A549 (cell line): ENCODE results near the gene CCR1. TPM values are rescaled to one million over a fixed set of nuclear protein-coding genes. Genes with fewer than 3 reads are reported as not detected.

Experiments
- ATAC-seq, 2 experiments: fragments of 200-7000 bp in 1 of 2; fragments of >200 bp in 1 of 2; cut with Nextera tagmentation in 1 of 2; cut with Tn5 transposase in 1 of 2; 3 replicates each; pipeline versions ENCODE4 v1.8.0 to v1.9.1; 2018 to 2020; ENCODE audit warnings: mild to moderate bottlenecking in 1 of 2, moderate library complexity in 1 of 2
- CTCF ChIA-PET: fragments of 300-600 bp; sonication (Branson Sonifier 250); formaldehyde crosslinking; extraction: SDS; loops from one replicate; lab custom pipeline; 2021; ENCODE audit warnings: antibody characterized with exemption, inconsistent platforms; lab: Yijun Ruan, JAX
- POLR2A ChIA-PET: fragments of 350-600 bp; formaldehyde crosslinking; extraction: SDS; loops from one replicate; lab custom pipeline; 2021; ENCODE audit warnings: antibody characterized with exemption, inconsistent platforms; lab: Yijun Ruan, JAX
- DNase-seq, 2 experiments: peaks; one replicate each; pipeline versions ENCODE4 v3.0.0 to v3.0.0-alpha.2; 2011 to 2016; ENCODE audit warnings: low read depth in 1 of 2, low spot score in 1 of 2
- FAIRE-seq: peaks from 2 replicates; lab custom pipeline; 2011; peaks lifted over from hg19 to GRCh38; lab: Jason Lieb, UNC
- H3K27ac ChIP-seq, 2 experiments: fragments of >200 bp; sonication (Bioruptor Twin); formaldehyde crosslinking; 3 replicates each; pipeline ENCODE4 v1.5.1; 2016 to 2017
- H3K4me1 ChIP-seq: fragments of >200 bp; sonication (Bioruptor Twin); formaldehyde crosslinking; 3 replicates; pipeline ENCODE4 v1.6.1; 2016
- H3K4me2 ChIP-seq: fragments of >200 bp; sonication (Bioruptor Twin); formaldehyde crosslinking; 3 replicates; pipeline ENCODE4 v1.6.1; 2016
- H3K4me3 ChIP-seq: fragments of >200 bp; sonication (Bioruptor Twin); formaldehyde crosslinking; 3 replicates; pipeline ENCODE4 v1.5.1; 2016
- H3K9me3 ChIP-seq: fragments of >200 bp; sonication (Bioruptor Twin); formaldehyde crosslinking; 3 replicates; pipeline ENCODE4 v1.6.1; 2016
- BHLHE40 ChIP-seq: IDR thresholded peaks from 2 replicates; pipeline ENCODE4 v1.6.1; 2012; ENCODE audit warnings: low read depth, low read length, inconsistent platforms
- ESRRA ChIP-seq: fragments of 150-350 bp; IDR thresholded peaks from 2 replicates; pipeline ENCODE4 v1.6.1; 2014; ENCODE audit warnings: mild to moderate bottlenecking, low read length, borderline replicate concordance
- GATA3 ChIP-seq: IDR thresholded peaks from 2 replicates; pipeline ENCODE4 v1.6.1; 2012; ENCODE audit warnings: borderline replicate concordance
- HEYL ChIP-seq: fragments of 250-450 bp; sonication (Bioruptor Pico); IDR thresholded peaks from 2 replicates; pipeline ENCODE4 v1.8.0; 2021; ENCODE audit warnings: mild to moderate bottlenecking, moderate library complexity
- HOXB13 ChIP-seq: fragments of 250-450 bp; sonication (Bioruptor Pico); IDR thresholded peaks from 2 replicates; pipeline ENCODE4 v1.5.0; 2020; ENCODE audit warnings: low read depth, mild to moderate bottlenecking, moderate library complexity
- JUN ChIP-seq, 2 experiments: fragments of >200 bp; sonication (Bioruptor Twin); formaldehyde crosslinking; IDR thresholded peaks; 2 replicates in 1 of 2; 3 replicates in 1 of 2; pipeline ENCODE4 v1.6.1; 2016 to 2017
- KDM5A ChIP-seq: fragments of 200-600 bp; sonication (generic); IDR thresholded peaks from 2 replicates; pipeline ENCODE4 v1.6.1; 2016; ENCODE audit warnings: antibody characterized with exemption, mild to moderate bottlenecking
- MAZ ChIP-seq: fragments of 150-350 bp; IDR thresholded peaks from 2 replicates; pipeline ENCODE4 v1.6.1; 2014; ENCODE audit warnings: antibody characterized with exemption, low read depth, low read length, borderline replicate concordance
- MYC ChIP-seq: IDR thresholded peaks from 2 replicates; pipeline ENCODE4 v1.6.1; 2012; ENCODE audit warnings: mild to moderate bottlenecking, inconsistent platforms, low read length, improper control_type of control experiment, borderline replicate concordance
- NFE2L2 ChIP-seq: fragments of 150-350 bp; conservative IDR thresholded peaks from 2 replicates; pipeline ENCODE4 v1.6.1; 2014; ENCODE audit warnings: low read length
- NPAS2 ChIP-seq: fragments of 250-450 bp; sonication (Bioruptor Pico); IDR thresholded peaks from 2 replicates; pipeline ENCODE4 v1.8.0; 2022; ENCODE audit warnings: mild to moderate bottlenecking, moderate library complexity, borderline replicate concordance
- RAD21 ChIP-seq, 2 experiments: fragments of >200 bp in 1 of 2; sonication (Bioruptor Twin) in 1 of 2; formaldehyde crosslinking in 1 of 2; IDR thresholded peaks in 1 of 2; conservative IDR thresholded peaks in 1 of 2; 2 replicates in 1 of 2; 3 replicates in 1 of 2; pipeline ENCODE4 v1.6.1; 2012 to 2018; ENCODE audit warnings: inconsistent platforms in 1 of 2
- RNF2 ChIP-seq: fragments of 200-600 bp; sonication (generic); IDR thresholded peaks from 2 replicates; pipeline ENCODE4 v1.6.1; 2016; ENCODE audit warnings: low read depth, mild to moderate bottlenecking, antibody characterized with exemption, moderate library complexity, borderline replicate concordance
- SMC3 ChIP-seq: fragments of >200 bp; sonication (Bioruptor Twin); formaldehyde crosslinking; IDR thresholded peaks from 3 replicates; pipeline ENCODE4 v1.6.1; 2018; ENCODE audit warnings: inconsistent platforms
- SREBF2 ChIP-seq: fragments of 450-650 bp; IDR thresholded peaks from 2 replicates; pipeline ENCODE4 v1.6.1; 2014; ENCODE audit warnings: mild to moderate bottlenecking, moderate library complexity
- ZNF302 ChIP-seq: fragments of 250-450 bp; sonication (Bioruptor Pico); IDR thresholded peaks from 2 replicates; pipeline ENCODE4 v1.9.0; 2021; ENCODE audit warnings: inconsistent platforms, mild to moderate bottlenecking, moderate library complexity
- WGBS: methylation state at CpG from one replicate; pipeline ENCODE4 v1.1.6; 2017; ENCODE audit errors: missing lambda C conversion rate; 5-methylcytosine and 5-hydroxymethylcytosine counted together
- polyA plus RNA-seq, 4 experiments: library from polyadenylated mRNA; depleted of rRNA in 3 of 4; stranded (reverse); fragments of >200 nt; fragmentation: RNase III in 1 of 4; extraction: RNeasy Plus Mini Kit Qiagen cat#74134 plus additional on column Dnase treatment in 1 of 4; gene quantifications; 2 replicates in 3 of 4; 3 replicates in 1 of 4; pipeline ENCODE4 v1.2.3, GENCODE V29; 2011 to 2017
- TF ChIP-seq, protein P1 (sequence below): fragments of >200 bp; sonication (Bioruptor Twin); formaldehyde crosslinking; IDR thresholded peaks from 3 replicates; pipeline ENCODE4 v1.5.1; 2016
- TF ChIP-seq, protein P2 (sequence below): fragments of 200-600 bp; sonication (generic); IDR thresholded peaks from 2 replicates; pipeline ENCODE4 v1.6.1; 2016; ENCODE audit warnings: antibody characterized with exemption, mild to moderate bottlenecking, moderate library complexity
- TF ChIP-seq, protein P3 (sequence below): fragments of 250-450 bp; sonication (Bioruptor Pico); IDR thresholded peaks from 2 replicates; pipeline ENCODE4 v1.5.0; 2021; ENCODE audit warnings: mild to moderate bottlenecking, moderate library complexity, borderline replicate concordance
- TF ChIP-seq, protein P4 (sequence below): fragments of 450-650 bp; IDR thresholded peaks from 2 replicates; pipeline ENCODE4 v1.6.1; 2014; ENCODE audit warnings: antibody characterized with exemption
- TF ChIP-seq, protein P5 (sequence below): fragments of >200 bp; sonication (Bioruptor Twin); formaldehyde crosslinking; IDR thresholded peaks from 2 replicates; pipeline ENCODE4 v1.6.1; 2016

Gene CCR1
- polyA plus RNA-seq, 2 of the 4 experiments (the other 2 are of a cell fraction) = 0.03 TPM; not detected in 1

DNA sequence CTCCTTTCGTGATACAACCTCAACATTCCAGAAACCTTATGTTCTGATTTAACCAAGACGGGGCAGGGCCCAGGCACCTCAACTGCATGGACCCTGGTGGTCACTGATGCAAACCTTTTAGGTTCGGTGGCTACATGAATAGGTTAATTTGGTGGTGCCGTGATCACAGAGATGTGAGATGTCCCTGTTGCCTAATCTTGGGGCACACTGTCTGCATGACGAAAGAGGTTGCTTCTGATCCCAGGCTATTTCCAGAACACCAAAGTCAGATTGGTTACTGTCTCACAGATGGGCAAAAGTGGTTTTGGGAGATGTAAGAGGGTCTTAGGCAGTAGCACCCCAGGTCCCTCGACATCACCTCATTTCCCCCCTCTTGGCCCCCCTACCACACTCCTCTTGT lies 4.0 kb upstream of the CCR1 start (continued):
- TF ChIP-seq, protein P1, sequence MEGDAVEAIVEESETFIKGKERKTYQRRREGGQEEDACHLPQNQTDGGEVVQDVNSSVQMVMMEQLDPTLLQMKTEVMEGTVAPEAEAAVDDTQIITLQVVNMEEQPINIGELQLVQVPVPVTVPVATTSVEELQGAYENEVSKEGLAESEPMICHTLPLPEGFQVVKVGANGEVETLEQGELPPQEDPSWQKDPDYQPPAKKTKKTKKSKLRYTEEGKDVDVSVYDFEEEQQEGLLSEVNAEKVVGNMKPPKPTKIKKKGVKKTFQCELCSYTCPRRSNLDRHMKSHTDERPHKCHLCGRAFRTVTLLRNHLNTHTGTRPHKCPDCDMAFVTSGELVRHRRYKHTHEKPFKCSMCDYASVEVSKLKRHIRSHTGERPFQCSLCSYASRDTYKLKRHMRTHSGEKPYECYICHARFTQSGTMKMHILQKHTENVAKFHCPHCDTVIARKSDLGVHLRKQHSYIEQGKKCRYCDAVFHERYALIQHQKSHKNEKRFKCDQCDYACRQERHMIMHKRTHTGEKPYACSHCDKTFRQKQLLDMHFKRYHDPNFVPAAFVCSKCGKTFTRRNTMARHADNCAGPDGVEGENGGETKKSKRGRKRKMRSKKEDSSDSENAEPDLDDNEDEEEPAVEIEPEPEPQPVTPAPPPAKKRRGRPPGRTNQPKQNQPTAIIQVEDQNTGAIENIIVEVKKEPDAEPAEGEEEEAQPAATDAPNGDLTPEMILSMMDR = no peak
- no peak for TF ChIP-seq GATA3
- no peak for TF ChIP-seq MYC
- TF ChIP-seq MAZ = no peak
- TF ChIP-seq, protein P2, sequence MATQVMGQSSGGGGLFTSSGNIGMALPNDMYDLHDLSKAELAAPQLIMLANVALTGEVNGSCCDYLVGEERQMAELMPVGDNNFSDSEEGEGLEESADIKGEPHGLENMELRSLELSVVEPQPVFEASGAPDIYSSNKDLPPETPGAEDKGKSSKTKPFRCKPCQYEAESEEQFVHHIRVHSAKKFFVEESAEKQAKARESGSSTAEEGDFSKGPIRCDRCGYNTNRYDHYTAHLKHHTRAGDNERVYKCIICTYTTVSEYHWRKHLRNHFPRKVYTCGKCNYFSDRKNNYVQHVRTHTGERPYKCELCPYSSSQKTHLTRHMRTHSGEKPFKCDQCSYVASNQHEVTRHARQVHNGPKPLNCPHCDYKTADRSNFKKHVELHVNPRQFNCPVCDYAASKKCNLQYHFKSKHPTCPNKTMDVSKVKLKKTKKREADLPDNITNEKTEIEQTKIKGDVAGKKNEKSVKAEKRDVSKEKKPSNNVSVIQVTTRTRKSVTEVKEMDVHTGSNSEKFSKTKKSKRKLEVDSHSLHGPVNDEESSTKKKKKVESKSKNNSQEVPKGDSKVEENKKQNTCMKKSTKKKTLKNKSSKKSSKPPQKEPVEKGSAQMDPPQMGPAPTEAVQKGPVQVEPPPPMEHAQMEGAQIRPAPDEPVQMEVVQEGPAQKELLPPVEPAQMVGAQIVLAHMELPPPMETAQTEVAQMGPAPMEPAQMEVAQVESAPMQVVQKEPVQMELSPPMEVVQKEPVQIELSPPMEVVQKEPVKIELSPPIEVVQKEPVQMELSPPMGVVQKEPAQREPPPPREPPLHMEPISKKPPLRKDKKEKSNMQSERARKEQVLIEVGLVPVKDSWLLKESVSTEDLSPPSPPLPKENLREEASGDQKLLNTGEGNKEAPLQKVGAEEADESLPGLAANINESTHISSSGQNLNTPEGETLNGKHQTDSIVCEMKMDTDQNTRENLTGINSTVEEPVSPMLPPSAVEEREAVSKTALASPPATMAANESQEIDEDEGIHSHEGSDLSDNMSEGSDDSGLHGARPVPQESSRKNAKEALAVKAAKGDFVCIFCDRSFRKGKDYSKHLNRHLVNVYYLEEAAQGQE = no peak
- TF ChIP-seq, protein P3, sequence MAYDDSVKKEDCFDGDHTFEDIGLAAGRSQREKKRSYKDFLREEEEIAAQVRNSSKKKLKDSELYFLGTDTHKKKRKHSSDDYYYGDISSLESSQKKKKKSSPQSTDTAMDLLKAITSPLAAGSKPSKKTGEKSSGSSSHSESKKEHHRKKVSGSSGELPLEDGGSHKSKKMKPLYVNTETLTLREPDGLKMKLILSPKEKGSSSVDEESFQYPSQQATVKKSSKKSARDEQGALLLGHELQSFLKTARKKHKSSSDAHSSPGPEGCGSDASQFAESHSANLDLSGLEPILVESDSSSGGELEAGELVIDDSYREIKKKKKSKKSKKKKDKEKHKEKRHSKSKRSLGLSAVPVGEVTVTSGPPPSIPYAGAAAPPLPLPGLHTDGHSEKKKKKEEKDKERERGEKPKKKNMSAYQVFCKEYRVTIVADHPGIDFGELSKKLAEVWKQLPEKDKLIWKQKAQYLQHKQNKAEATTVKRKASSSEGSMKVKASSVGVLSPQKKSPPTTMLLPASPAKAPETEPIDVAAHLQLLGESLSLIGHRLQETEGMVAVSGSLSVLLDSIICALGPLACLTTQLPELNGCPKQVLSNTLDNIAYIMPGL (CRISPR knock-in tag) = no peak
- no peak for TF ChIP-seq JUN (IDR thresholded peaks at IDR 0.05)

DNA sequence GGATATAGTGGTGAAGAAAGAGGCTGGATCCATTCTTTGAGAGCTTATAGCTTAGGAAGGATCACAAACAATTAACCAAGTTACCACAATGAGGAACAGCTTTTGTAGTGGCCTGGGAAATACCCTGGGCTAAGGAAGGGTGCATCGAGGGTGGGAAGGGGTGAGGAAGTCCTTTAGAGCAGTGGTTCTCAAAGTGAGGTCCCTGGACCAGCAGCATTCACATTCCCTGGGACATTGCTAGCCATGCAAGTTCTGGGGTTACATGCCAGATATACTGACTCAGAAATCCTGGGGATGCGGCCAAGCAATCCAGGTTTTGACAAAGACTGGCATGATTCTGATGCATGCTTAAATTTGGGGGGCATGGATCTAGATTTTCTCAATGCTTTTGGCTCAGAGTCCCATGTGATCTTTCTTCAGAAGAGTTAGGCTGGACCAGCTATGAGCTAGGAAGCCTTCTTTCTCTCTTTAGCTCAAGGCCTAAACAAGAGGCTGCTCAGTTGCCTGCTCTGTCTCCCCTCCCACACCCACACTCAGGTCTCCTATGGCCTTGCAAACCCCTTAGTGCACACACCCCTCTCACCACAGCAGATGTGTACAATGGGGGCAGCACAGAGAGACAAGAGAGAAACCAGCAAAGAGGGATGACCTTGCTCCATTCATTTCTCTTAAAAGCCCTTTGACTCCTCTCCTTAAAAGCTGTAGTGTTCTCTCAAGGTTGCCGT lies 1.8 kb upstream of the CCR1 start:
- Histone ChIP-seq H3K9me3 (no peaks in the 10 kb centered on the region), H3K4me1 (no peaks in the 10 kb centered on the region), H3K4me2 (no peak overlapping the region), H3K4me3 (no peak overlapping the region), H3K27ac (no peak overlapping the region)
- no peak for TF ChIP-seq SMC3
- TF ChIP-seq KDM5A = no peak
- TF ChIP-seq HOXB13 (CRISPR knock-in tag) = no peak
- TF ChIP-seq BHLHE40 = no peak
- TF ChIP-seq, protein P4, sequence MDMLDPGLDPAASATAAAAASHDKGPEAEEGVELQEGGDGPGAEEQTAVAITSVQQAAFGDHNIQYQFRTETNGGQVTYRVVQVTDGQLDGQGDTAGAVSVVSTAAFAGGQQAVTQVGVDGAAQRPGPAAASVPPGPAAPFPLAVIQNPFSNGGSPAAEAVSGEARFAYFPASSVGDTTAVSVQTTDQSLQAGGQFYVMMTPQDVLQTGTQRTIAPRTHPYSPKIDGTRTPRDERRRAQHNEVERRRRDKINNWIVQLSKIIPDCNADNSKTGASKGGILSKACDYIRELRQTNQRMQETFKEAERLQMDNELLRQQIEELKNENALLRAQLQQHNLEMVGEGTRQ = no peak
- no peak for TF ChIP-seq SREBF2
- no peak for TF ChIP-seq ESRRA
- TF ChIP-seq NFE2L2 = no peak
- no peak for TF ChIP-seq NPAS2 (CRISPR knock-in tag)
- no peak for TF ChIP-seq RNF2
- TF ChIP-seq MYC = no peak
- no peak for TF ChIP-seq RAD21 (conservative IDR thresholded peaks at IDR 0.05 in 1 of 2, IDR thresholded peaks at IDR 0.05 in 1 of 2)
- no peak for TF ChIP-seq ZNF302
- TF ChIP-seq, protein P5, sequence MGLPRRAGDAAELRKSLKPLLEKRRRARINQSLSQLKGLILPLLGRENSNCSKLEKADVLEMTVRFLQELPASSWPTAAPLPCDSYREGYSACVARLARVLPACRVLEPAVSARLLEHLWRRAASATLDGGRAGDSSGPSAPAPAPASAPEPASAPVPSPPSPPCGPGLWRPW = no peak
- TF ChIP-seq HEYL (CRISPR knock-in tag) = no peak
- TF ChIP-seq GATA3 = no peak
- DNase-seq (no peak), ATAC-seq (no peak), FAIRE-seq (no peak)
- ChIA-PET CTCF (interaction anchor here (0.9 to 1.2 kb wide), 2 partner anchors 9 to 163 kb away, joined by 3 read pairs; no protein-coding TSS in a partner anchor), POLR2A (no interaction called here)
- 33% methylated on average over 2 of the region's 3 CpGs for WGBS
